Neural progenitor cell (in vitro differentiated cells): Measurements from ENCODE around the gene TRIM3. TPM values are rescaled to one million over a fixed set of nuclear protein-coding genes. Genes with fewer than 3 reads are reported as not detected.

Experiments
- DNase-seq: peaks from one replicate; pipeline ENCODE4 v3.0.0-alpha.2; 2016; ENCODE audit warnings: low spot score
- H2AFZ ChIP-seq: fragments of 200-600 bp; sonication (generic); replicated peaks from 2 replicates; pipeline ENCODE4 v1.6.1; 2016; ENCODE audit warnings: antibody characterized with exemption
- H3F3A ChIP-seq: fragments of 200-600 bp; sonication (generic); 2 replicates; pipeline ENCODE4 v1.6.1; 2016; ENCODE audit warnings: antibody characterized with exemption, low read depth
- H3K27ac ChIP-seq: fragments of 200-600 bp; sonication (generic); 2 replicates; pipeline ENCODE4 v1.5.1; 2016; ENCODE audit warnings: mild to moderate bottlenecking
- H3K27me3 ChIP-seq: fragments of 200-600 bp; sonication (generic); 2 replicates; pipeline ENCODE4 v1.6.1; 2016; ENCODE audit warnings: mild to moderate bottlenecking, moderate library complexity
- H3K36me3 ChIP-seq: fragments of 200-600 bp; sonication (generic); 2 replicates; pipeline ENCODE4 v1.5.1; 2016
- H3K4me1 ChIP-seq: fragments of 200-600 bp; sonication (generic); 2 replicates; pipeline ENCODE4 v1.6.1; 2016; ENCODE audit warnings: mixed run types
- H3K4me2 ChIP-seq: fragments of 200-600 bp; sonication (generic); 2 replicates; pipeline ENCODE4 v1.6.1; 2016
- H3K4me3 ChIP-seq: fragments of 200-600 bp; sonication (generic); 2 replicates; pipeline ENCODE4 v1.5.1; 2016
- H3K79me2 ChIP-seq: fragments of 200-600 bp; sonication (generic); 2 replicates; pipeline ENCODE4 v1.6.1; 2016; ENCODE audit warnings: low read depth
- H3K9ac ChIP-seq: fragments of 200-600 bp; sonication (generic); 2 replicates; pipeline ENCODE4 v1.6.1; 2016
- H3K9me3 ChIP-seq: fragments of 200-600 bp; sonication (generic); 2 replicates; pipeline ENCODE4 v1.5.1; 2016; ENCODE audit warnings: low read depth
- H4K20me1 ChIP-seq: fragments of 200-600 bp; sonication (generic); 2 replicates; pipeline ENCODE4 v1.6.1; 2016; ENCODE audit warnings: low read depth
- H3K27ac Mint-ChIP-seq: 3 replicates; pipeline ENCODE4 v1.8.0; 2021; ENCODE audit warnings: mixed read lengths
- H3K27me3 Mint-ChIP-seq: 2 replicates; pipeline ENCODE4 v1.8.0; 2022; ENCODE audit warnings: low read depth, mild to moderate bottlenecking, inconsistent platforms, moderate library complexity, mixed read lengths; ENCODE audit not compliant: insufficient read depth
- H3K36me3 Mint-ChIP-seq: 3 replicates; pipeline ENCODE4 v1.8.0; 2021; ENCODE audit warnings: mixed read lengths
- H3K4me1 Mint-ChIP-seq: 3 replicates; pipeline ENCODE4 v1.8.0; 2021; ENCODE audit warnings: mixed read lengths
- H3K4me3 Mint-ChIP-seq: 3 replicates; pipeline ENCODE4 v1.8.0; 2021; ENCODE audit warnings: mild to moderate bottlenecking, moderate library complexity, mixed read lengths
- H3K9me3 Mint-ChIP-seq: 3 replicates; pipeline ENCODE4 v1.8.0; 2020; ENCODE audit warnings: mixed read lengths
- CTCF ChIP-seq: fragments of 200-600 bp; sonication (generic); IDR thresholded peaks from 2 replicates; pipeline ENCODE4 v1.5.1; 2017; ENCODE audit warnings: antibody characterized with exemption, mild to moderate bottlenecking
- EZH2 ChIP-seq: fragments of 200-600 bp; sonication (generic); IDR thresholded peaks from 2 replicates; pipeline ENCODE4 v1.6.1; 2017; ENCODE audit warnings: antibody characterized with exemption, mild to moderate bottlenecking, moderate library complexity
- EZH2phosphoT487 ChIP-seq: fragments of 200-600 bp; sonication (generic); IDR thresholded peaks from 2 replicates; pipeline ENCODE4 v1.6.1; 2017; ENCODE audit warnings: antibody characterized with exemption
- total RNA-seq: library from RNA; depleted of rRNA; stranded (reverse); fragments of >200 nt; gene quantifications from 2 replicates; pipeline ENCODE4 v1.2.3, GENCODE V29; 2015; ENCODE audit warnings: low replicate concordance

Gene TRIM3
- total RNA-seq, 1 donor from 2014 or later = 16.1 TPM

DNA sequence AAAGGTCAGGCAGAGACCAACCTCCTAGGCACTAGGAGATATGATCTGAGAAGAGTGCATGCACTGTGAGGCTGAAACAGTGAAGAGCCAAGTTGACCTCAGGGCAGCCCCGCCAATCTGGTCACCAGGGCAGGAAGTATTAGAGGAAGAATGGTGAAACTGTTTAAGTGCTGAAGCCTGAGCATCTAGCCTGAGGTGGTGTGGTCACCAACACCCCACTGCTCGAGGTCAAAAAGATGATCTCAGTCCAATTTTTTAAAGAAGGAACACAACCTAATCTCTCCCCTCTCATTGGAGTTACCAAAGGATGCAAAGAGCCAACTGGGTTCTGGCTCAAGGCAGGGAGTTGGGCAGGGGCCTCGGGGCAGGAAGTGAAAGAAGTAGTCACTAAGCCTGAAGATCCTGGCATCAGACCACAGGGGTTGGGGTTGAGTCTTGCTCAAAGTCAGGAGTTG is 58.8 kb downstream of the TRIM3 start:
- Histone ChIP-seq H3K4me2 (no peak overlapping the region), H3F3A (no peaks in the 10 kb centered on the region), H3K9me3 (no peaks in the 10 kb centered on the region), H3K27ac (no peak overlapping the region), H3K36me3 (no peaks in the 10 kb centered on the region), H3K9ac (no peak overlapping the region), H2AFZ (no peak overlapping the region), H3K79me2 (peaks cover 15% of the 10 kb centered on the region), H3K4me1 (peaks cover 7% of the 10 kb centered on the region), H4K20me1 (peaks cover 16% of the 10 kb centered on the region), H3K27me3 (peaks cover 7% of the 10 kb centered on the region), H3K4me3 (no peak overlapping the region)
- H3K27me3 Mint-ChIP-seq = no peaks in the 10 kb centered on the region
- H3K4me1 Mint-ChIP-seq = peaks cover 4% of the 10 kb centered on the region
- no peak for TF ChIP-seq EZH2phosphoT487
- no peak for TF ChIP-seq CTCF
- H3K36me3 Mint-ChIP-seq = peaks cover 4% of the 10 kb centered on the region
- H3K27ac Mint-ChIP-seq = no peak overlapping the region
- no peak overlapping the region for H3K4me3 Mint-ChIP-seq
- no peaks in the 10 kb centered on the region for H3K9me3 Mint-ChIP-seq
- DNase-seq = no peak

GRCh38 chr11:6413791-6414201 is 59.9 kb downstream of the TRIM3 start:
- H3K36me3 ChIP-seq = no peaks in the 10 kb centered on the region
- no peaks in the 10 kb centered on the region for H3K9me3 Mint-ChIP-seq
- H3K36me3 Mint-ChIP-seq = peaks cover 8% of the 10 kb centered on the region
- H3K27me3 Mint-ChIP-seq = no peaks in the 10 kb centered on the region
- H3K4me2 ChIP-seq = no peak overlapping the region
- H3K27ac ChIP-seq = no peak overlapping the region
- H4K20me1 ChIP-seq = peaks cover 16% of the 10 kb centered on the region
- H3K4me3 ChIP-seq = no peak overlapping the region
- no peak overlapping the region for H2AFZ ChIP-seq
- DNase-seq = no peak
- peaks cover 4% of the 10 kb centered on the region for H3K4me1 ChIP-seq
- no peak overlapping the region for H3K27ac Mint-ChIP-seq
- no peak overlapping the region for H3K9ac ChIP-seq
- H3F3A ChIP-seq = no peaks in the 10 kb centered on the region
- H3K27me3 ChIP-seq = no peaks in the 10 kb centered on the region
- peaks cover 15% of the 10 kb centered on the region for H3K79me2 ChIP-seq
- no peaks in the 10 kb centered on the region for H3K4me1 Mint-ChIP-seq
- TF ChIP-seq CTCF (no peak), EZH2 (no peak), EZH2phosphoT487 (no peak)
- no peak overlapping the region for H3K4me3 Mint-ChIP-seq
- no peaks in the 10 kb centered on the region for H3K9me3 ChIP-seq

- H3K4me3 ChIP-seq = no peak overlapping the region
- Mint-ChIP-seq H3K36me3 (peaks cover 12% of the 10 kb centered on the region), H3K9me3 (no peaks in the 10 kb centered on the region), H3K27ac (no peak overlapping the region), H3K4me3 (no peak overlapping the region), H3K4me1 (peaks cover 6% of the 10 kb centered on the region), H3K27me3 (no peaks in the 10 kb centered on the region)
- no peaks in the 10 kb centered on the region for H3K4me1 ChIP-seq
- TF ChIP-seq CTCF = no peak
- TF ChIP-seq EZH2 = no peak
- no peak for TF ChIP-seq EZH2phosphoT487
- no peaks in the 10 kb centered on the region for H3K27me3 ChIP-seq
- no peaks in the 10 kb centered on the region for H3K36me3 ChIP-seq
- H3K9ac ChIP-seq = no peak overlapping the region
- peaks cover 4% of the 10 kb centered on the region for H4K20me1 ChIP-seq
- H2AFZ ChIP-seq = no peak overlapping the region
- no peak overlapping the region for H3K4me2 ChIP-seq
- H3K79me2 ChIP-seq = no peaks in the 10 kb centered on the region
- H3K9me3 ChIP-seq = no peaks in the 10 kb centered on the region
- no peaks in the 10 kb centered on the region for H3F3A ChIP-seq
- no peak for DNase-seq
- H3K27ac ChIP-seq = no peak overlapping the region
These were observed 62.1 kb downstream of the TRIM3 start for GRCh38 chr11:6411594-6412031.
